WI38 (cell line): ENCODE data around the gene LOXHD1.

Experiments
- H3K4me3 ChIP-seq: 2 replicates; pipeline ENCODE4 v1.5.1; 2011; ENCODE audit warnings: low read depth, mild to moderate bottlenecking, control low read depth, low read length
- TF ChIP-seq, protein P1 (sequence below): IDR thresholded peaks from 2 replicates; pipeline ENCODE4 v1.5.1; 2012; ENCODE audit warnings: low read depth, mild to moderate bottlenecking, control low read depth, low read length

LOXHD1 gene

DNA sequence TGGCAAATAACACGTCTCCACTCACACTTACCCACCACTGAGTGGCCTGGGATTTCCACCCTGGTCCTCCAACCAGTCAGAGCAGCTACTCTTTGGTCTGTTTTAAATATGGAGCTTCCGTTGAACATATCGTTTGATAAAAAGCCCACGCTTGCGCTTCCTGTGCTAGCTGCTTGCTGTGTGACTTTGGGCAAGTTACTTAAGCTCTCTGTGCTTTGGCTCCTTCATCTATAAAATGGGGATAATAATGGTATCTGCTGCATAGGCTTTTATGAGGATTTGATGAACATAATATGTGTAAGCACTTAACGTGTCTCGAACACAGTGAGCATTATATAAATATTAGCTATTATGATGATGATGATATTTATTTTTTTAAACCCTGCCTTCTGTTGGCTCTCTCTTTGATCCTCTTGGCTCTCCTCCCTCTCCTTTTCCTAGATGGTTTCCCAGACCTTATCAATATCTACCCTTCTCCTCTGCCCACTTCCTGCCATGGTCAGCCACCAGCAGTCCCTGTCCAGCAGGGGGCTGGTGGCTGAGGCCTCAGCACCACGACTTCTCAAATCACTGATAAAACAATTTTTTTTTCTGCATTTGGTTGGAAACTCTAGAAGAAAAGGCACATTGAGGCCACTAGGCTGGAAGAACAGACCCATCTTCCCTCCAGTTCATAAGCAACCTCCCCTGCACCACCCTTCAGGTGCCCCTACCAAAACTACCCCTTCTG lies 191.9 kb downstream of the LOXHD1 start:
- TF ChIP-seq, protein P1, sequence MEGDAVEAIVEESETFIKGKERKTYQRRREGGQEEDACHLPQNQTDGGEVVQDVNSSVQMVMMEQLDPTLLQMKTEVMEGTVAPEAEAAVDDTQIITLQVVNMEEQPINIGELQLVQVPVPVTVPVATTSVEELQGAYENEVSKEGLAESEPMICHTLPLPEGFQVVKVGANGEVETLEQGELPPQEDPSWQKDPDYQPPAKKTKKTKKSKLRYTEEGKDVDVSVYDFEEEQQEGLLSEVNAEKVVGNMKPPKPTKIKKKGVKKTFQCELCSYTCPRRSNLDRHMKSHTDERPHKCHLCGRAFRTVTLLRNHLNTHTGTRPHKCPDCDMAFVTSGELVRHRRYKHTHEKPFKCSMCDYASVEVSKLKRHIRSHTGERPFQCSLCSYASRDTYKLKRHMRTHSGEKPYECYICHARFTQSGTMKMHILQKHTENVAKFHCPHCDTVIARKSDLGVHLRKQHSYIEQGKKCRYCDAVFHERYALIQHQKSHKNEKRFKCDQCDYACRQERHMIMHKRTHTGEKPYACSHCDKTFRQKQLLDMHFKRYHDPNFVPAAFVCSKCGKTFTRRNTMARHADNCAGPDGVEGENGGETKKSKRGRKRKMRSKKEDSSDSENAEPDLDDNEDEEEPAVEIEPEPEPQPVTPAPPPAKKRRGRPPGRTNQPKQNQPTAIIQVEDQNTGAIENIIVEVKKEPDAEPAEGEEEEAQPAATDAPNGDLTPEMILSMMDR, result no peak
- H3K4me3 ChIP-seq, result no peak overlapping the region

DNA sequence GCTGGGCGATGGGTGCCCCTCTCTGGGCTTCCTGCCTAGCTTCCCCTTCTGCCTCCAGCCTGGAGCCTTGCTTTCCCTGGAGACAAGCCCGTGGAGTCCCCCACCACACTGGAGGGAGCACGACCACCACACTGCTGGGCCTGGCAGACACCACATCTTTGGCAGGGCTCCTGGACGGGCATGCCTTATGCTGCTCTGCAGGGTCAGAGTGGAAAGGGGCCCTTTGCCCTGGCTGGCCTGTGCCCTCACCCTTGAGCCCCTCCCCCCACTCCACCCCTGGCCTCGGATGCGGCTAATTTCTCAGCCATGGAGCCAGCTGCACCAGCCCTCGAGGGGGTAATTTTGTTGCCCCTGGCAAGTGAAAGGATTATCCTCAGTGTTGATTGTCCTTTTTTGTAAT lies 194.5 kb downstream of the LOXHD1 start:
- H3K4me3 ChIP-seq, result no peak overlapping the region
- TF ChIP-seq, protein P1, result no peak

DNA sequence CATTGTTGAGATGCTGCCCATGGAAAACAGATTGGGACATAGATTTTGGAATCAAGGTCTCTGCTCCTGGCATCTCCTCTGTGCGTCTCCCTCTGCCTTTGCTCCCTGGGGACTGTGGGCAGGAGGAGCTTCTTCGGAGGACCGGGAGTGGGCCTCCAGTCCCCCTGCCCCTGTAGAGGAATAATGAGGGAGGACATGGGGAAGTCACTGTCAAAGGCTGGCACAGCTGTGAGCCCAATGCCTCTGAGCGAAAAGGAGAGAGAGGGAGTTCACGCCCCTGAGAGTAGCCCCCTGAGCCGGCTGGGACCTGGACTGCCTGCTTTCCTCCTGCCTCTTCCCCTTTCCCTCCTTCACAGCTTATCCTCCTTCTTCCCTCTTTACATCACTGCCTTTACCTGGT lies 195.0 kb downstream of the LOXHD1 start:
- no peak overlapping the region for H3K4me3 ChIP-seq
- TF ChIP-seq, protein P1, result no peak

DNA sequence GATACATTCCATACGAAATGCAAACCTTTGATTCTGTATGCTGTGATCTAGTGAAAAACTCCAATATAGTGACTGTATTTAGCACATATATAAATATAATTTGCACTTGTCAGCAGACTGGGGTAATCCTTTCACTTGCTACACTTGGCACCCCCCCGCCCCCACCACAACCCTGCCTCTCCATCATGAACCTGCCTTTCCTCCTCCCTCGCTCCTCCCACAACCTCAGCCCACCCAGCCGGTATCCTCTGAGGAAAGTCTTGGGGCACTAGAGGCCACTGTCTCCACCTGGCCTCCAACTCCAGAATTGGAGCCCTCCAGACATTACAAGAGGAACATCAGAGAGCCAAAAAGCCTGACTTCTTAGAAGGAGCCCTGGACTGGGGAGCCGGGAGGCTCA lies 196.3 kb downstream of the LOXHD1 start:
- H3K4me3 ChIP-seq, result no peak overlapping the region
- TF ChIP-seq, protein P1, result no peak

DNA sequence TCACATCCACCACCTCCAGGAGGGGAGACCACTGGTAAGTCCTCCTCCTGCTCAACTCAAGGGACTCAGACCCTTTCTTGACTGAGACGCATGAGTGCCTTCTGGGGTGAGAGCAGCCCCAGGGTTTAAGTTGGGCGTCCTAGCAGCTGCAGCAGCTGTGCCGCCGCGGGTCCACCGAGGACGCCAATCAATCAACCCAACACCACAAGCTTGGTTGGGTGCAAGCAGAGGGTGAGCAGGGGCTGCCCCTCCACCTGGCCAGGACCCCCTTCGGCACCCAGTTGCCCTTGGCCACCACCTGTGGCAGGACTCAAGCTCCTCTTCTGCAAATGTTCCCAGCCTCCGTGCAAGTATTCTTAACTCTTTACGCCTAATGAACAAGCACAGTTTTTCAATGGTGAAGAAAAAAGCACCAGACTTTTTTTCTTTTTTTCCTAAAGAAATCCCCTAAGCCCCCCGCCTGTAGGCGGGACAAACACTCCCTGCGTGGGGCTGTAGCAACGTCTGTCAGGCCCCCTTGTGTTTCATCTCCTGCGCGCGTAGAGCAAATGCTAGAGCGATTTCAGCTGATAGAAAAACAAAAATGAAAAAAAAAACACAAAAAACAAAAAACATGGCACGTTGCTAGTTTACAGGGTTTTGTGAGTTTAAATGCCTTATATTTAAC lies 197.1 kb downstream of the LOXHD1 start:
- no peak overlapping the region for H3K4me3 ChIP-seq
- TF ChIP-seq, protein P1, result no peak

DNA sequence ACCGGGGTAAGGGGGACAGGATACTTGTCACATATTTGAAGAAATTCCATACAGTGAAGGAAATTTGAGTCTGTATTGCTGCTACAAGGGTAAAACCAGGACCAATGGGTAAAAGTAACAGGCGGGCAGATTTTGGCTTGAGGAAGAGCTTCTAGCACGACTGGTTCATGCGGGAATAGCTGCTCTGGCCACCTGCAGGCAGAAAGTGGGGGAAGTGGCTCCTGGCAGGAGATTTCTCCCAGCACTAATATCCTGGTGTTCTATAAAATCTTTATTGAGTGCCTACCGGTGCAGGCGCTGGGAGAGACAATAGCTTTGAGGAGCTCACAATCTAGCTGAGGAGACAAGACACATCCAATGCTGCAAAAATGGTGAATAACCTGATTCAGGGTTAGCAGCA lies 198.5 kb downstream of the LOXHD1 start:
- no peak overlapping the region for H3K4me3 ChIP-seq
- TF ChIP-seq, protein P1, result no peak

DNA sequence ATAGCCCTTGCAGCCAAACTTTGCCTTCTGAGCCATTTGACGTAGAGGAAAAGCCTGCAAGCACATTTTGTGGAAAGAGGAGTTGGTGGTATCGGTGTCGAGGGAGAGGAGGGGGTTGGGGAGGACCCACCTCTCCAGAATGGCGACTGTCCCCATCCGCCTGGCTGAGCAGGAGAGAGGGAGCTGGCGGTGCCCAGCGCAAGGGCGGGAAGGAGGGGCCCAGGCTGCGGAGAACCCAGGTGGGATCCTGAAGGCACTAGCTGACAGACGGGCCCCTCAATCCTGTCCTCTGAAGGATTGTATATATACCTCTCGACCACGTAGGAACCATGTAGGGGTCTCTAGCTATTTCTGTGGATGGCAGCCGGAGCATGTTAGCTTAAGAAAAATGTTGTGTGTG lies 200.3 kb downstream of the LOXHD1 start:
- H3K4me3 ChIP-seq, result no peak overlapping the region
- TF ChIP-seq, protein P1, result no peak
